Hematopoietic multipotent progenitor cell treated with erythropoietin and hydrocortisone succinate and interleukin-3 and kit ligand, for 15 days (in vitro differentiated cells): Measurements from ENCODE around the gene GPRIN2.
"Not testable (repeated sequence)": the region's sequence is repeated elsewhere in the genome, so short reads cannot be mapped to it uniquely, and the experiment has no call there.

Experiments
- DNase-seq: peaks from one replicate; pipeline ENCODE4 v3.0.0-alpha.2; 2015; ENCODE audit warnings: low spot score

Gene GPRIN2

DNA sequence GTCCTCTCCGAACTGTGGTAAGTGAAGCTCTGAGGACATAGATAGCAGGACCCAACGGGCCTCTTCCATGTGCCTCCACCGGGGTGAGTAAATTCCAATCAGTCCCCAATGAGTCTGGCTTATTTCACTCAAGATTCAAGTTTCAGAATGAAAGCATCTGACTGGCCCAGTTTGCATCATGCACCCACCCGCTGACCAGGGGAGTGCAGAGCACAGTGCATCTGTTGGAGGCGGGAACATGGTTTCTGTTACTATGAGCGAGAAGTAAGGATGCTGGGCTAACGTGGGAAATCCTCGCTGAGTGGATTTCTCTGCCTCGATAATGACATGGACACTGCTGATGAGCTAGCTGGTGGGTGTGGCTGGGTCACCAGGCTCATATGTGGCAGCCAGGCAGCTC lies 10.7 kb upstream of the GPRIN2 start:
- not testable (repeated sequence) for DNase-seq

- DNase-seq, result peak; percentile 36
Observed at GRCh38 chr10:46565591-46566332, 9.3 kb upstream of the GPRIN2 start.

DNA sequence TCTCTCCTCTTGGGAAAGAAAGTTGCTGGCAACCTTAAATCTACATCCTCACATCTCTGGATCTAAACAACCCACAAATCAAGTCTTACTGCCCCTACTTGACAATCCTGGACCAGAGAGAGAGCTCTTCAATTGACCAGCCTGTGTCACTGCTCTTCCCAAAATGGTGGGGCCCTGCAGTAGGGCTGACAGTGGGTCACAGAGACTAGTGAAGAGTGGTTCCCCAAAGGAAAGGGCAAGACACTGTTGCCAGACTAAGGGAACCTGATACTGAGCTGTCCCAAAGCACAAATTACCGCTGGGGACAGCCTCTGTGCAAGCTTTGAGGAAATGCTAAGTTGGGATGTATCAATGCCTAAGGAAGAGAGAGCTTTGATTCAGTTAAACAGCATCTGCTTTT lies 4.5 kb upstream of the GPRIN2 start:
- DNase-seq, result no peak

DNA sequence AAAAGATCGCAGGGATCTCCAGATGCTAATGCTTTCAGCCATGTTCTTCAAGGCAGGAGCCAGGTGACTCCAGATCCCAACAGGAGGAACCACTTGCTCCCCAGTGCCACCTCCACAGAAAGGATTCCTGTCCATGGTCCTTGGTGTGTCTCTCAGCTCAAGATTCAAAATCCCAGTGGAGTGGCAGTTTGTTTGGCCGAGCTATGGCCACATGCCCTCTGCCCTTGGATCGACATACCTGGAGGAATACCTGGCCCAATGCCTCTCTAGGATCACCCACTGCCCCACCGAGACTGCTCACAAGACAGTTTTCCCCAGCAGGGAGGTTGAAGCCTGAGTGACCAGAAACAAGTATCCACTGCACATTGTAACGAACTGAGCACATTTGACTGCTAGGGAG lies 3.9 kb upstream of the GPRIN2 start:
- no peak for DNase-seq

DNA sequence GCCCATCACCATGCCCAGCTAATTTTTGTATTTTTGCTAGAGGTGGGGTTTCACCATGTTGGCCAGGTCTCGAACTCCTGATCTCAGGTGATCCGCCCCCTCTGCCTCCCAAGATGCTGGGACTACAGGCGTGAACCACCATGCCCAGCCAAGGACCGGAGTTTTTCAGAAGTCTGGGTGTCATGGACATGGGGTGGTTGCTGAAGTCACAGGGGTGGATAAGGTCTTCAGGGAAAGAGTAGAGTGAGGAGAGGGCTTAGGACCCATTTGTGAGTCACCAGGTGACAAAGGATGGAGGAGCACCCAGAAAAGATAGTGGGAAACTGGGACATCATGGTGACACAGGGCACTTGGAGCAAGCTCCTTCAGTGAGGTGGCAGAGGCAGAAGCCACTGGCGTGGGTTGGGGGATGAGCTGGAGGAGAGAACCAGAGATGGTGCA lies 2.8 kb upstream of the GPRIN2 start:
- DNase-seq, result no peak

- DNase-seq, result no peak
Observed at GRCh38 chr10:46558392-46559185, 2.1 kb upstream of the GPRIN2 start.

GRCh38 chr10:46558122-46558391 lies 1.6 kb upstream of the GPRIN2 start:
- no peak for DNase-seq

DNA sequence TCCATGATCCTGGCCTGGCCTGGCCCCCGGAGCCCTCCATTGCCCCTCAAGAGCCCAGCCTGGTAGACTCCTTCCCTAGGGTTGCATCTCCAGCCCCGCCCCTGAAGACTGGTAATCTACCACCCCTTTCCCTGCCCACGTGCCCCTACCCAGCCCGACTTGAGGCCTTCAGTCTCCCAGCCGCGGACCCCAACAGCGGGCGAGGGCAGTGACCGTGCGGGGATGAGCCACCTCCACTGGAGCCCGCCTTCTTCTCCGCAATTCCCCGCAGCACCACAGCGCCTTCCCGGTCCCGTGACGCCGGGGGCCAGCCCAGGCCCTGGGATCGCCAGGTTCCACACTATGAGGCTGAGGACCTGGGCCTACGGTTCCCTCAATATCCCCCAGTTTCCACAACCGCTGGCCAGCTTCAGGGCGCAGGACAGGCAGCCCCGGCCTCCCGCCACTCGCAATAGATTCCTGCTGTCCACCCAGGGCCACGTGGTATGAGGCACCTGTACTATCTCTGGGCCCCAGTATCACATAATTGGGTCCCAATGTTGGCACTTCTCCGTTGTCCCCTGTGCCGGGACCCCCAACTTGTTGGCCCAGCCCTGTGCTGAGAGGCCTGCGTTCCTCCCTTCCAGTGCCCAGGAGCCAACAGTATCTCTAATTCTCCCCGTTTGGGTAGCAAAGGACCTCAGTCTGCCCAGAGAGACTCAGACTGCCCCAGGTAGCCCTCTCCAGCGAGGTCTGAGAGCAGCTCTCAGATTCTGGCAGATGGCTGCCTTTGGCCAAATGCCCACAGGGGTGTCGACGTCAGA lies 1.1 kb upstream of the GPRIN2 start:
- no peak for DNase-seq

DNA sequence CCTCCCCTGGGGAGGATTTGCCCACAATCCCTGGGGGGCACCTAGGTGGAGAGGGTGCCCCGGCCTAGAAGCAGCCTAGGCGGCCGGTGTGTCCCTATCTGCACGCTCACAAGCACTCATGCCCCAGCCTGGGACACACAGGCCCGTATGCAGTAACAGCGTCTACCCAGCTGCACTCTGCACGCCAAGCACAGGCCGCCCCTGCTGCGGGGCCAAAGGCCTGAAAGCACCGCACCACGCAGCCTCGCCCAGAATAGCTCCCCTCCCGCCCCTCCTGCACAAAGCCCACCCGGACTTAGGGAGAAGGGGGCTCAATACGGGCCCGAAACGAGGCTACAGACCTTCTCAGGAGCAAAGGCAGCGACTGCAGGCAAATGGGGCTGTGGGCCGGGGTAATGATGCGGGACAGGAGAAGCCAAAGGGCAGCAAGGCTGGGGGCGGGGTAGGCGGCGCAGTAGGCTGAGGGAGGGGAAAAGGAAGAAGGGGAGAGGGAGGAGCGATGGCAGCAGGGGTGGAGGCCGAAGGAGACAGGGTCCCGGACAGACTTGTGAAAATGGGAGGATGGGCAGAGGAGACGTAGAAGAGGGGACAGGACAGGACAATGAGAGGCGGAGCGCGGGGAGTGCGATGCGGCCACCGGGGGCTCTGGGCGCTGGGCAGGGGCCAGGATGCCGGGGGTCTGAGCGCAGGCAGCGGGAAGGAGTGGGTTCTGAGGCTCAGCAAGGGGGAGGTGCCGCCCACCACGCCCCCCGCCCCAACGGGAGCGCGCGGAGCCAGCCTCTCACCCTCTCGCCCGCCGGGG lies 544 bp downstream of the GPRIN2 start:
- no peak for DNase-seq

DNA sequence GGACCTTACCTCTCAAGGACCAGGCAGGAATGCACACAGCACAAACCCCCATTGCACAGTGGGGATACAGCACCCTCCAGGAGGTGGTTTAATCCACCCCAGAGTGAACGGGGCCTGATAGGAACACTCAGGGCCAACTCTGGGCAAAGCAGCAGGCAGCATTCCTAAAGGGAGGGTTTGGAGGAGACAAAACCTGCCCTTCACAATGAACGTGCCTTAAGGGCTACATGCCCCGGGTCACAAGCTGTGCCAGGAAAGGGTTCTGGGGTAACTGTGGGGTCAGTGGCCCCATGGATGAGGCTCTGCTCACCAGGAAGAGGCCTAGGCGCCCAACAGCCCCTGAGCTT lies 1.1 kb downstream of the GPRIN2 start:
- no peak for DNase-seq

- DNase-seq, result no peak
Observed at GRCh38 chr10:46554166-46554781, 2.2 kb downstream of the GPRIN2 start.

- no peak for DNase-seq
Observed at GRCh38 chr10:46553238-46554049, 3.0 kb downstream of the GPRIN2 start.

- no peak for DNase-seq
Observed at GRCh38 chr10:46552526-46553237, 3.8 kb downstream of the GPRIN2 start.

DNA sequence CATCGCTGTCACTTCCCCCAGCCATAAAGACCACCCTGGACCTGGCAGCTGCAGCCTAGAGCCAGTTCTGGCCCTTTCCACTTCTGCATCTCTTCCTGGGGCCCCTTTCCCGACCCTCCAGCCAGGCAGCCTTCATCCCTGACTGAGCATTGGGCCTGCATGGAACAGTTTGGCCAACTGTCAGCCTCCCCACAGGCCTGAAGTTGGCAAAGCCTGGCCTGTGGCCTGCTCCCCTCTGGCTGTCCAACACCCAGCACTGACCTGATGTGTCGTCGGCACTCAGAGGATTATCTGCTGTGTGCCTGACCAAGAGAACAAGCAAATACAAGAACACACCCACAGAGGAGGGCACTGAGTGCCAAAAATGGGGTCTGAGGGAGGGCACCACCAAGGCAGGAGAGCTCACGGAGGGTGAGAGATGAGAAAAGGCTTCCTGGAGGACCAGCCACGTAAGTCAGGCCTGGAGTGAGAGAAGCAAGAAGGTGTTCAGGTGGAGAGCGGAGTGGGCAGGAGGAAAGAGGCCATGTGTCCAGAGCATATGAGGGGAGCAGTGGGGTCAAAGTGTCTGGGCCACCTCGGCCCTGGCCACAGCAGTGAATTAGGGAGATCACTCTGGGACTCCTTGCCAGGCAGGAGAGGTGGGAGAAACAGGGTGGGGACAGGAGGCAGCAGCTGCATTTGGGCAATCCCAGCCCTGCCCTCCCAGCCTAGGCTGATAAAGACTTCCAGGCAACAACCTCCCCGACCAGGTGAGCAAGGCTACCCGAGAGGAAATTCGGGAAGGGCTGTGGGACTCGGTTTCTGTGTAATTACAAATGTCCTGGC lies 4.5 kb downstream of the GPRIN2 start:
- no peak for DNase-seq

DNA sequence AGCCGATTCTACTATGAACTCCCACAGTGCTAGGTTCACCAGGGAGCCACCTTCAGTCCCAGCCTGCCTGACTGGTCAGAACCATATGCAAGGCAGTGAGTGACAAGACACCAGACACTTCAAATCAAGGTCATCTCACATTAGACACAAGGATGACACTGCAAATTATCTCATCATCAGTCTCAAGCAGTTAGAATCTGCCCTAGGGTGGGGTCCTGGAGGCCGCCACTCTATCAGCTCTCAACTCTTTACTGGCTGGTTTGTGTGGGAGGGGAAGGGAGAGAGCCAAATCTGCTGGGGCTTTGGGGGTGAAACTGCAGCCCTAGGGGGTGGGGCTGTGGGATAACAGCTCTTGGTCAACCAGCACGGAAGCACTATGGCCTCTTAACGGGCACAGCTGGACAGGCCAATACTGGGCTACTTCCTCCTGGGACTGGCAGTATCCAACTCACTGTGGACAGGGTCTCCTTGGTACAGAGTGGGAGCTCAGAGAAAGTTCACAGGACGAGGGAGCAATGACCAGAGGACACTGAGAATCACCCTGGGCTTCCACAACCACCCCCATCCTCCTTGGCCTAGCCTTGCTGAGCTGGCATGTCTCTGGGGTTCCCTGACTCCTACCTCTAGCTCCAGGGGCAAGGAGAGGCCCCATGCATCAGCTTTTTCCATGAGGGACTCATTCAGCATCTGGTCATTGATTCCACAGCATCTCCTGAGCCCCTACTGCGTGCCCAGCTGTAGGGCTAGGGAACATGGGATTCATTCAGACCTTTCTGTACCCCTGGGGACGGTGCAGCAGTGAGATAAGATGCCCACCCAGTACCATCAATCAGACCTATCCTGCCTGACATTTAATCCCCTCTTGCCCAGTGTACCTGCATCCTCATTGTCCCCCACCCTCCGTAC lies 5.4 kb downstream of the GPRIN2 start:
- DNase-seq, result no peak

GRCh38 chr10:46550076-46550790 lies 6.2 kb downstream of the GPRIN2 start:
- DNase-seq, result no peak
